Endothelial cell of umbilical vein (primary cell): ENCODE data around the gene LSM11. TPM values are rescaled to one million over a fixed set of nuclear protein-coding genes. Genes with fewer than 3 reads are reported as not detected.

Source experiments
- BruUV-seq: library from RNA; stranded (reverse); fragments of 400-500 nt; replicated peaks from 2 replicates; lab custom pipeline; 2021; lab: Mats Ljungman, UMichigan
- CTCF ChIA-PET: fragments of 300-600, 350-600 bp; sonication (Branson Sonifier 250); formaldehyde crosslinking; loops from one replicate; lab custom pipeline; 2021; ENCODE audit warnings: antibody characterized with exemption, inconsistent platforms; lab: Charles Lee
- POLR2A ChIA-PET: fragments of 300-600, 350-600 bp; sonication (Branson Sonifier 250); formaldehyde crosslinking; loops from one replicate; lab custom pipeline; 2021; ENCODE audit warnings: antibody characterized with exemption, inconsistent platforms; lab: Charles Lee
- DNase-seq: peaks from one replicate; pipeline ENCODE4 v3.0.0-alpha.2; 2011; ENCODE audit warnings: low read depth, low spot score
- FAIRE-seq: peaks from 2 replicates; lab custom pipeline; 2011; peaks lifted over from hg19 to GRCh38; lab: Jason Lieb, UNC
- H2AFZ ChIP-seq: 2 replicates; pipeline ENCODE4 v1.6.0; 2012; ENCODE audit warnings: low read depth, low read length, control low read depth, inconsistent platforms
- H3K27ac ChIP-seq: 2 replicates; pipeline ENCODE4 v1.5.1; 2011; ENCODE audit warnings: low read depth, mild to moderate bottlenecking, control low read depth, low read length, moderate library complexity; ENCODE audit not compliant: insufficient read depth
- H3K27me3 ChIP-seq, 2 experiments: 2 replicates each; pipeline versions ENCODE4 v1.6.0 to v1.6.1; 2011; ENCODE audit warnings: low read length in 2 of 2, mixed read lengths in 1 of 2; ENCODE audit not compliant: control insufficient read depth in 2 of 2, insufficient read depth in 2 of 2
- H3K36me3 ChIP-seq, 2 experiments: 2 replicates in 1 of 2; 3 replicates in 1 of 2; pipeline ENCODE4 v1.5.1; 2011; ENCODE audit warnings: low read length in 2 of 2, mild to moderate bottlenecking in 1 of 2, moderate library complexity in 1 of 2; ENCODE audit not compliant: control insufficient read depth in 2 of 2, insufficient read depth in 2 of 2; ENCODE audit errors: extremely low read depth in 1 of 2
- H3K4me1 ChIP-seq: 3 replicates; pipeline ENCODE4 v1.5.1; 2011; ENCODE audit warnings: mild to moderate bottlenecking, low read length; ENCODE audit not compliant: control insufficient read depth, insufficient read depth; ENCODE audit errors: extremely low read depth
- H3K4me2 ChIP-seq: 2 replicates; pipeline ENCODE4 v1.6.1; 2011; ENCODE audit warnings: low read length, control low read depth, mixed read lengths; ENCODE audit not compliant: insufficient read depth
- H3K4me3 ChIP-seq, 3 experiments: fragments of 200-600 bp in 1 of 3; sonication (generic), shearing (Covaris generic) in 1 of 3; replicated peaks in 1 of 3; 2 replicates each; pipeline ENCODE4 v1.5.1; 2011 to 2016; ENCODE audit warnings: control low read depth in 3 of 3, low read length in 3 of 3, mild to moderate bottlenecking in 2 of 3, inconsistent platforms in 1 of 3, low read depth in 1 of 3, moderate library complexity in 1 of 3; ENCODE audit not compliant: insufficient read depth in 1 of 3
- H3K79me2 ChIP-seq: 2 replicates; pipeline ENCODE4 v1.6.0; 2012; ENCODE audit warnings: low read length, inconsistent platforms; ENCODE audit not compliant: control insufficient read depth, insufficient read depth
- H3K9ac ChIP-seq: replicated peaks from 2 replicates; pipeline ENCODE3; 2011; ENCODE audit warnings: low read length, control low read depth; ENCODE audit not compliant: insufficient read depth; ENCODE audit errors: extremely low read depth
- H3K9me1 ChIP-seq: replicated peaks from 3 replicates; pipeline ENCODE4 v1.6.0; 2011; ENCODE audit warnings: mild to moderate bottlenecking, low read length; ENCODE audit not compliant: control insufficient read depth, insufficient read depth; ENCODE audit errors: extremely low read depth
- H3K9me3 ChIP-seq: replicated peaks from 2 replicates; pipeline ENCODE4 v1.5.1; 2012; ENCODE audit warnings: low read length, inconsistent platforms; ENCODE audit not compliant: control insufficient read depth, insufficient read depth
- H4K20me1 ChIP-seq: replicated peaks from 2 replicates; pipeline ENCODE3; 2011; ENCODE audit warnings: mild to moderate bottlenecking, low read length; ENCODE audit not compliant: control insufficient read depth, insufficient read depth; ENCODE audit errors: extremely low read depth
- CTCF ChIP-seq, 2 donors: IDR thresholded peaks; 1 replicate in 1 of 2; 2 replicates in 1 of 2; pipeline ENCODE4 v1.5.1; 2011; ENCODE audit warnings: low read length in 2 of 2, mild to moderate bottlenecking in 2 of 2, moderate library complexity in 2 of 2, control low read depth in 1 of 2, inconsistent platforms in 1 of 2, low read depth in 1 of 2; ENCODE audit not compliant: insufficient read depth in 1 of 2; ENCODE audit errors: extremely low read depth in 1 of 2
- EZH2 ChIP-seq: IDR thresholded peaks from 2 replicates; pipeline ENCODE4 v1.6.1; 2012; ENCODE audit warnings: borderline replicate concordance, low read depth, mild to moderate bottlenecking, moderate library complexity, low read length, inconsistent platforms; ENCODE audit not compliant: severe bottlenecking
- FOS ChIP-seq: IDR thresholded peaks from 2 replicates; pipeline ENCODE4 v1.6.1; 2011; ENCODE audit warnings: mild to moderate bottlenecking, low read length, moderate library complexity, borderline replicate concordance; ENCODE audit not compliant: insufficient read depth
- GATA2 ChIP-seq: IDR thresholded peaks from 2 replicates; pipeline ENCODE4 v1.7.0; 2011; ENCODE audit warnings: low read depth, mild to moderate bottlenecking, moderate library complexity, mixed read lengths, low read length; ENCODE audit not compliant: insufficient read length, insufficient read depth
- JUN ChIP-seq: IDR thresholded peaks from 2 replicates; pipeline ENCODE4 v1.6.1; 2011; ENCODE audit warnings: borderline replicate concordance, low read depth; ENCODE audit not compliant: insufficient read length, insufficient read depth
- MAX ChIP-seq: IDR thresholded peaks from 2 replicates; pipeline ENCODE4 v1.6.1; 2011; ENCODE audit not compliant: insufficient read depth, insufficient read length
- MYC ChIP-seq: IDR thresholded peaks from one replicate; pipeline ENCODE4 v1.6.1; 2011; ENCODE audit warnings: mild to moderate bottlenecking, low read depth, low read length
- POLR2A ChIP-seq: IDR thresholded peaks from 2 replicates; pipeline ENCODE4 v1.6.1; 2012; ENCODE audit warnings: low read depth, mild to moderate bottlenecking, control low read depth, low read length
- POLR2AphosphoS5 ChIP-seq: IDR thresholded peaks from 2 replicates; pipeline ENCODE4 v1.6.1; 2012; ENCODE audit warnings: low read depth, mild to moderate bottlenecking, control low read depth, low read length, moderate library complexity; ENCODE audit not compliant: insufficient read depth
- dilution Hi-C: fragments of 300-500 bp; cut with MboI; formaldehyde crosslinking; loops from one replicate; pipeline ENCODE4 v1.15.0; 2019; ENCODE audit warnings: low sequenced_read_pairs; ENCODE audit not compliant: extremely low pct_ligation_motif_present
- intact Hi-C: fragments of 100-400 bp; cut with micrococcal nuclease; formaldehyde crosslinking; loops from one replicate; pipeline ENCODE4 v1.10.0; 2022
- polyA plus RNA-seq, 4 experiments: library from polyadenylated mRNA; depleted of rRNA in 3 of 4; stranded (reverse) in 3 of 4; unstranded in 1 of 4; fragments of >200 nt; gene quantifications; 2 replicates each; pipeline versions ENCODE4 v1.2.1 to v1.2.3, GENCODE V29; 2011 to 2012; ENCODE audit warnings: missing spikeins in 1 of 4
- total RNA-seq: library from RNA; stranded (reverse); gene quantifications from 2 replicates; pipeline ENCODE4 v1.2.3, GENCODE V29; 2021

LSM11 gene
- total and polyA plus RNA-seq, 2 donors (not counting 3 experiments of a cell fraction or from before 2014, with no cell fraction given), result 3.5 to 7.3 TPM

- no peak overlapping the region for H3K9ac ChIP-seq
- no TSS peak for BruUV-seq
- no peak overlapping the region for H3K27ac ChIP-seq
- intact Hi-C loops (no loop called here), dilution Hi-C loops (no loop called here)
- H3K4me2 ChIP-seq, result no peak overlapping the region
- peaks cover 0 to 1% of the 10 kb centered on the region in 2 experiments for H3K36me3 ChIP-seq
- H3K4me1 ChIP-seq, result no peaks in the 10 kb centered on the region
- no peaks in the 10 kb centered on the region for H3K9me1 ChIP-seq
- H3K9me3 ChIP-seq, result no peaks in the 10 kb centered on the region
- ChIA-PET CTCF (interaction anchor here (0.6 kb wide), 1 partner anchor 182 kb away, joined by 3 read pairs; no protein-coding TSS in a partner anchor), POLR2A (no interaction called here)
- no peaks in the 10 kb centered on the region for H3K79me2 ChIP-seq
- H3K27me3 ChIP-seq, result peaks cover 0 to 3% of the 10 kb centered on the region in 2 experiments
- DNase-seq (no peak), FAIRE-seq (no peak)
- no peak overlapping the region for H2AFZ ChIP-seq
- no peaks in the 10 kb centered on the region for H4K20me1 ChIP-seq
- no peak overlapping the region for H3K4me3 ChIP-seq
- TF ChIP-seq EZH2 (no peak), MYC (no peak), CTCF (IDR thresholded peaks at IDR 0.05; ENCODE audit: extremely low read depth in 1 of 2, insufficient read depth in 1 of 2, low read depth in 1 of 2, low read length in 2 of 2) (no peak), POLR2AphosphoS5 (no peak), JUN (no peak), MAX (no peak), GATA2 (no peak), POLR2A (no peak), FOS (no peak)
Measured at GRCh38 chr5:157766442-157766841, 22.9 kb downstream of the LSM11 start.
